RCC 7860 (cell line): ENCODE data around the gene TMEFF1.

Source experiments
- DNase-seq: peaks from one replicate; pipeline ENCODE4 v3.0.0-alpha.2; 2015; ENCODE audit warnings: low spot score
- FAIRE-seq: peaks from 2 replicates; lab custom pipeline; 2012; peaks lifted over from hg19 to GRCh38; lab: Jason Lieb, UNC

Gene TMEFF1

DNA sequence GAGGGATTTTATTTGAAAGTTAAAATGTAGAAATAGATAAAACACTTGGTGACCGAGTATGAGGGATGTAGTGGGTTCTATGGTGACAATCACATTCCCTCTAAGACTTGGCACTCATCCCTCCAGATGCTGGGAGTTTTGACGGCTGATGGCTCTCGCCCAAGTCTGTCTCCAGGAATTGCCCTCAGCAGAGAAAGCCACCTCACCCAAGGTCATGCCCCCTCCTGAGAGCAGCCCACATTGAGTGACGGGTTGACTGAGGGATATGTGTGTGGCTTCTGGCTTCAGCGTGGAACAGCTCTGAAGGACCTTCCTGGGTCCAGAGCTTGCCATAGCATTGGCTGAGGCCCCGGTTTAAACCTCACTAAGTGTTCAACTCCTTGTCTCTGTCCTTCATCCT, 124.3 kb downstream of the TMEFF1 start:
- FAIRE-seq (peak; percentile 54), DNase-seq (peak; percentile 41)

- no peak for FAIRE-seq
- peak; percentile 47 for DNase-seq
These were observed 125.7 kb downstream of the TMEFF1 start for GRCh38 chr9:100598641-100599145.

DNA sequence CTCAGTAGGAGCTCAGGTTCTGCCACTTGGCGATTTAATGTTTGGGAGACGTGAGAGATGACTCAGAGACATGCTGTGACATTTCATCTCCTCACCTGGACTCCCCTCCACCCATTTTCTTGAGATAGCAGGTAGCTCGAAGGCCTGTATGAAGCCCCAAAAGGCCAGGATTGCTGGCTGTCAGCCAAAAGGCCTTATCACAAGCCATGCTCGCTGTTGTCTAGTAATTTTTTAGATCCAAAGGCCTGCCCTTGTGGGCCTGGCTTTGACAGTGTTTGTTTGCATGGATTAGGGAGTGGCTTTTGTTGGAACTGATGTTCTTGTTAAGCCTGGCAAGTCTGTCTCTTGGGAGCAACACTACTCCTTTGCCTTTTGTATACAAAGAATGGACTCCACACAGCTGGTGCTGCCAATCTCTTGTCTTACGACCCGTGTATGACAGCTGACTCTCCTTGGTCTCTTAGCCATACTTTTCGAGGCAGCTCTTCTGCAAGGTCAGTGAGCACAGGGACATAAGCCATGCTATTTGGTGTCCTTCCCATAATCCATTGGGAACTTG, 127.7 kb downstream of the TMEFF1 start:
- no peak for DNase-seq
- FAIRE-seq, result no peak

DNA sequence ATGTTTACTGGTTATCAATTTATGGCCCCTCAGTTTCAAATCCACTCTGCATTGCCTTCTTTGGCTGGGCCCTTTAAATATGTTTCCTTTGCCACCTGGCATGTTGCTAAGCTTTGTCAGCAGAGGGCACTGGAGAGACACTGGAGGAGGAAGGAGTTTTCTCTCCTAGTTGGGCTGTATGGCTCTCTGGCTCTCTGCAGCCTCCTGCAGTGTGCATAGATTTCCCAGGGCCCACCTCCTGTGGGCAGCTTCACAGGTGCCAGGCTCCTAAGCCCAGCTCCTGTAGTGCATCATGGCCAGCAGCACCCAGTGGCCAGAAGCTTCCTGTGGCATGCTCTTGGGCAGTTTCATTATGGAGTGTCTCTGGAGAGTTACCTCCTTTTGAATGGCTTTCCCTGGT, 128.3 kb downstream of the TMEFF1 start:
- FAIRE-seq (peak; percentile 4), DNase-seq (peak; percentile 45)

DNA sequence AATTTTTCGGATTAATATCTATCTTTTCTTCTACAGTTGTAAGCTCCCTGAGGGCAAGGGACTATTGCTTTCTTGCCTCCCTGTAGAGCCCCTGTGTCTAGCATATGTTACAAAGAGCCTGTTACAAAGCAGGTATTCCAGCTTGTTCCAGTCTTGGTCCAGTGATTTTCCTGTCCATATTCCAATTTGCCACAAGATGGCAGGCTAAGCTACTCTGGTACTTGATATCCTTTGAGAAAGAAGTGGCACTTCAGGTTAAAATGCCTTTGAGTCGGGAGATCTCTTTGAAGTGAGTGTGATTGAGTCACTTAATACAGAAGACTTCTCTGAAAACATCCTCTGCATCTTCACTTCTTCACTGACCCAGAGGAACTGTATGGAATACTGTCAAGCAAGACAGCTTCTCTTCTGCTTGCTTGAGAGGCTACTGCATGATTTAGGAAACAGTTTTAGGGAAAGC, 129.4 kb downstream of the TMEFF1 start:
- DNase-seq (peak; percentile 43), FAIRE-seq (peak; percentile 64)

GRCh38 chr9:100605405-100605804, 132.5 kb downstream of the TMEFF1 start:
- no peak for FAIRE-seq

GRCh38 chr9:100619194-100619593, 146.2 kb downstream of the TMEFF1 start:
- no peak for DNase-seq
- no peak for FAIRE-seq

More at GRCh38 chr9:100605405-100605804, 132.5 kb downstream of the TMEFF1 start:
- DNase-seq, result no peak

GRCh38 chr9:100619665-100620064, 146.7 kb downstream of the TMEFF1 start:
- no peak for DNase-seq
- FAIRE-seq, result no peak

- no peak for FAIRE-seq
These were observed 151.0 kb downstream of the TMEFF1 start for GRCh38 chr9:100623969-100624368.

GRCh38 chr9:100626949-100627348, 154.0 kb downstream of the TMEFF1 start:
- no peak for DNase-seq
- FAIRE-seq, result no peak

More at GRCh38 chr9:100623969-100624368, 151.0 kb downstream of the TMEFF1 start:
- DNase-seq, result no peak
